A375 (cell line): ENCODE data around the gene GPR171. TPM values are rescaled to one million over a fixed set of nuclear protein-coding genes. Genes with fewer than 3 reads are reported as not detected.

Source experiments
- small RNA-seq: library from RNA; depleted of rRNA; stranded (forward); fragments of <200 nt; gene quantifications from one replicate; pipeline ENCODE3, GENCODE V24; 2014
- total RNA-seq: library from RNA; depleted of rRNA; stranded (reverse); fragments of >200 nt; shearing (Covaris generic); gene quantifications from 2 replicates; pipeline ENCODE4 v1.2.3, GENCODE V29; 2014; rRNA removed

The GPR171 gene, protein sequence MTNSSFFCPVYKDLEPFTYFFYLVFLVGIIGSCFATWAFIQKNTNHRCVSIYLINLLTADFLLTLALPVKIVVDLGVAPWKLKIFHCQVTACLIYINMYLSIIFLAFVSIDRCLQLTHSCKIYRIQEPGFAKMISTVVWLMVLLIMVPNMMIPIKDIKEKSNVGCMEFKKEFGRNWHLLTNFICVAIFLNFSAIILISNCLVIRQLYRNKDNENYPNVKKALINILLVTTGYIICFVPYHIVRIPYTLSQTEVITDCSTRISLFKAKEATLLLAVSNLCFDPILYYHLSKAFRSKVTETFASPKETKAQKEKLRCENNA
- total RNA-seq = not detected in 2 replicates

DNA sequence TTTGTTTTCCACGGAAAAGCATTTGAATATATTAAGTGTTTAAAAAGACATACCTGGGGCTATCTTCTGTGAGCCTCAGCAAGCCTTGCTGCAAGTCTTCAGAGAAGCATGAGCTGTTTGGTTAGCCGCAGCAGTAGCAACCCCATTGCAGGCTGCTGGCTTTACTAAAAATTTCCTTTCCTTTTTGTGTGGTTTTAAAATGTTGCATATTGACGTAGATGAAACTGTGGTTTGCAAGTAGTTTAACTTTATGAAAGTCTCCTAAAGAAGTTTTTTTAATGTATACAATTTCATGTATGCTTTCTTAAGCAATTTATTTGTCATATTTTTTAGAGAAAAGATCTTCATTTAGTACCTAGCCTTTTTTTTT lies at the start of gene GPR171:
GPR171 (minus strand) TSS at position 166 of the 370 bp plus-strand sequence. CDS start 3,830 bp downstream, outside the sequence.

Small RNA genes lying within 50 kb of the gene (small RNA-seq; reads per million reads assigned to genes)
- 5.1 reads per million, percentile 84 among the genes with 10 or more reads in this experiment for gene RNA5SP145

Other genes with a start within 250 kb of the GPR171 start
- not detected in 2 replicates for gene CLRN1, start 230.5 kb downstream of the GPR171 start, total RNA-seq
- gene MED12L, start 117.6 kb downstream of the GPR171 start, total RNA-seq = 0.64 and 1.5 TPM in 2 replicates
- not detected in 2 replicates for gene P2RY14, start 75.3 kb upstream of the GPR171 start, total RNA-seq
- gene GPR87, start 113.6 kb upstream of the GPR171 start, total RNA-seq = not detected in 2 replicates
- not detected in 2 replicates for gene P2RY13, start 126.3 kb upstream of the GPR171 start, total RNA-seq
- not detected in 2 replicates for gene P2RY12, start 181.5 kb upstream of the GPR171 start, total RNA-seq